ENCODE measurements around the gene C1QTNF6.

DNA sequence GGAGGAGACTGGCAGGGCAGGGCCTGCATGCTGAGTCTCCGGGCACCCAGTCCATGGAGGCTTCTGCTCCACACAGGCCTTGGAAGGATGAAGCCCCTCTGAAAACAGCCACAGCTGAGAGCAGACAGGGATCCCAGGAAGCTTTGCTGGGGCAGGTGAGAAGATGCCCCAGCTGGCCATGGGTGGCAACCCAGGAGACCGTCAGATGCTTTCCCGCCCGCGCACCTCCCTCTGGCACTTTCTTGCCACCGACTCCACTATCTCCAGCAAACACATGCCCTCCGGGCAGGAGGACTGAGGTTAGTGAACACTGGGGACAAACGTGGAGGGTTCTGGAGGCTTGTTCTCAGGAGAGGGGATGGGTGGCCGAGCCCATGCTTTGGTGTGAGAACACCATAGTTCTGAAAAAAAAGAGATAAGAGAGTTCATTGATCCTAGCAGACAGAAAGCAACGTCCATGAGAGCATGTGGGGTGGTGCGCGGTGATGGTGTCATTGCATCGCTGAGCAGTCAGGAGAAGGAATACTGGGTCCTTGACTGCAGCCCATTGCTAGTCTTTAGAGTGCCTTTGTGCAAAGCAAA is 2.3 kb downstream of the C1QTNF6 start:
- no peak for TF ChIP-seq ZFP30 (CRISPR knock-in tag; IDR thresholded peaks at IDR 0.05)
- TF ChIP-seq PPARA (CRISPR knock-in tag; IDR thresholded peaks at IDR 0.05; ENCODE audit: borderline replicate concordance) = no peak
- TF ChIP-seq TCF4 (CRISPR knock-in tag; IDR thresholded peaks at IDR 0.05; ENCODE audit: borderline replicate concordance) = no peak
- TF ChIP-seq ZNF70 (CRISPR knock-in tag; IDR thresholded peaks at IDR 0.05) = no peak
- TF ChIP-seq, protein P1, sequence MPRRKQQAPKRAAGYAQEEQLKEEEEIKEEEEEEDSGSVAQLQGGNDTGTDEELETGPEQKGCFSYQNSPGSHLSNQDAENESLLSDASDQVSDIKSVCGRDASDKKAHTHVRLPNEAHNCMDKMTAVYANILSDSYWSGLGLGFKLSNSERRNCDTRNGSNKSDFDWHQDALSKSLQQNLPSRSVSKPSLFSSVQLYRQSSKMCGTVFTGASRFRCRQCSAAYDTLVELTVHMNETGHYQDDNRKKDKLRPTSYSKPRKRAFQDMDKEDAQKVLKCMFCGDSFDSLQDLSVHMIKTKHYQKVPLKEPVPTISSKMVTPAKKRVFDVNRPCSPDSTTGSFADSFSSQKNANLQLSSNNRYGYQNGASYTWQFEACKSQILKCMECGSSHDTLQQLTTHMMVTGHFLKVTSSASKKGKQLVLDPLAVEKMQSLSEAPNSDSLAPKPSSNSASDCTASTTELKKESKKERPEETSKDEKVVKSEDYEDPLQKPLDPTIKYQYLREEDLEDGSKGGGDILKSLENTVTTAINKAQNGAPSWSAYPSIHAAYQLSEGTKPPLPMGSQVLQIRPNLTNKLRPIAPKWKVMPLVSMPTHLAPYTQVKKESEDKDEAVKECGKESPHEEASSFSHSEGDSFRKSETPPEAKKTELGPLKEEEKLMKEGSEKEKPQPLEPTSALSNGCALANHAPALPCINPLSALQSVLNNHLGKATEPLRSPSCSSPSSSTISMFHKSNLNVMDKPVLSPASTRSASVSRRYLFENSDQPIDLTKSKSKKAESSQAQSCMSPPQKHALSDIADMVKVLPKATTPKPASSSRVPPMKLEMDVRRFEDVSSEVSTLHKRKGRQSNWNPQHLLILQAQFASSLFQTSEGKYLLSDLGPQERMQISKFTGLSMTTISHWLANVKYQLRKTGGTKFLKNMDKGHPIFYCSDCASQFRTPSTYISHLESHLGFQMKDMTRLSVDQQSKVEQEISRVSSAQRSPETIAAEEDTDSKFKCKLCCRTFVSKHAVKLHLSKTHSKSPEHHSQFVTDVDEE (CRISPR knock-in tag; IDR thresholded peaks at IDR 0.05) = no peak
- no peak for TF ChIP-seq ZNF565 (CRISPR knock-in tag; conservative IDR thresholded peaks at IDR 0.05; ENCODE audit: low read depth)
